ENCODE results near the gene NDUFS2.

DNA sequence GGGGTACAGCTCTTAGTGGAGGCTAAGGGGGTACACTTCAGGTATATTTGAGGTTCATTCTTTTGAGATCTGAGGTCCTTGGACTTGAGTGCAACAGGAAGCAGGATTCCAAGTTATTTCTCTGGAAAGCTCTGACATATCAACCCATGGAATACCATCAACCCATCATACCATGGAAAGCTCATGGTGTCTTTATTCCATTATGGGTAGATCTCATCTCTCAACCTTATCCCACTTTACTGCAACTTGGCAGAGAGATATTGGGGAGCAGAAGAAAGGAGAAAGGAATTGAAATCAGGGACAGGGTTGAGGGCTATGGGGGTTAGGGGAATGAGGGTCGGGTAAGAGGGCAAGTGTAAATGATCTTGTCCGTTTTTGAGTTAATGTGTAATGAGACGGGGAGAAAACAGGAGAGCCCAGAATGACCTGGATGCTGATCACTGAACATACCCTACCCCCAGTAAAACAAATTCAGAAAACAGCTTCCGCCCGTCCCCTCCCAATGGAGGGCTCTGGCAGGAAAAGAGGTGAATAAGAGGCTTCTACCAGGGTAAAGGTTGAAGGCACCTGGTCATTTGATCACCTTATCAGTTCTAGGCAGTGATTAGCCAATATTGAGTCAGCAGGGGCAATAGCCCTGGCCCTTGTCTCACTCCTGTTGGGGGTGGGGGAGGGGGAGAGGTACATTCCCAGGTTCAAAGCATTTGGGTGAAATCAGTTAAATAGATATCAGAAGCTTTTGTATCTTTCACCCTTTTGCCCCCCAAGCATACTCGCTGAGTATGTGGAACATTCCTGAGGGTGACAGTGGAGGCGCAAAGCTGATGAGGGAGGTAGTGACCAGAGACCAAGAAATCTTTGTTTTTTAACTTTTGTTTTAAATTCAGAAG lies 21.9 kb downstream of the NDUFS2 start:
- TF ChIP-seq, protein P1, sequence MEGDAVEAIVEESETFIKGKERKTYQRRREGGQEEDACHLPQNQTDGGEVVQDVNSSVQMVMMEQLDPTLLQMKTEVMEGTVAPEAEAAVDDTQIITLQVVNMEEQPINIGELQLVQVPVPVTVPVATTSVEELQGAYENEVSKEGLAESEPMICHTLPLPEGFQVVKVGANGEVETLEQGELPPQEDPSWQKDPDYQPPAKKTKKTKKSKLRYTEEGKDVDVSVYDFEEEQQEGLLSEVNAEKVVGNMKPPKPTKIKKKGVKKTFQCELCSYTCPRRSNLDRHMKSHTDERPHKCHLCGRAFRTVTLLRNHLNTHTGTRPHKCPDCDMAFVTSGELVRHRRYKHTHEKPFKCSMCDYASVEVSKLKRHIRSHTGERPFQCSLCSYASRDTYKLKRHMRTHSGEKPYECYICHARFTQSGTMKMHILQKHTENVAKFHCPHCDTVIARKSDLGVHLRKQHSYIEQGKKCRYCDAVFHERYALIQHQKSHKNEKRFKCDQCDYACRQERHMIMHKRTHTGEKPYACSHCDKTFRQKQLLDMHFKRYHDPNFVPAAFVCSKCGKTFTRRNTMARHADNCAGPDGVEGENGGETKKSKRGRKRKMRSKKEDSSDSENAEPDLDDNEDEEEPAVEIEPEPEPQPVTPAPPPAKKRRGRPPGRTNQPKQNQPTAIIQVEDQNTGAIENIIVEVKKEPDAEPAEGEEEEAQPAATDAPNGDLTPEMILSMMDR (IDR thresholded peaks at IDR 0.05; ENCODE audit: low read depth, low read length, poor library complexity, severe bottlenecking) = no peak
- no peak for TF ChIP-seq EZH2phosphoT487 (IDR thresholded peaks at IDR 0.05; ENCODE audit: borderline replicate concordance, low read length)

Data from DOHH2 (cell line).